Measurements from ENCODE around the gene RALY.

DNA sequence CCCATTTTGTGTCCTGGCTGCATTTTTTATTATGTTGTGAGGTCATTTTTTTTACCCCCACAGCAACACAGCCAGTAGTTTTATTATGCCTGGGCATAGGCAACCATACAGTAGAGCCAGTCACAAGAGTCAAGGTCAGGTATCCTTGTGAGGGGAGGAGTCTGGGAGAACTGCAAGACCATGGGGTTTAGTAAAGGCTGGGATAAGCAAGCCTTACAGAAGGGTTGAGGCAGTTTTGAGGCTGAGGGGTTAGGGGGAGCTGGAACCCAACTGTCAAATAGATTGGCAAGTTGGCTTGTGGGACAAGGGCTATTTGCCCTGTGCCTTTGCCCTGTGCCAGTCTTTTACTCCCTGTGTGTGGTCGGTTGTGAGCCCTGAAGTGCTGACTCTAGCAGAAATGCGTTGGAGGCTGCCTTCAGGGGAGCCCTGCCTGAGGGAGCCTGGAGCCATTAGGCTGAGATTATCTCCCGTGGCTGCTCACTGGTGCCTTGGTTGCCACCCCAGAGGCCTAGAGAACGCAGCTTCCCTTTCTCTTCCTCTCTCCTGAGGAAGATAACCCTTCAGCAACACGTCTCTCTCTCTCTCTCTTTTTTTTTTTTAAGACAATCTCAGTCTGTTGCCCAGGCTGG lies 31.1 kb downstream of the RALY start:
- TF ChIP-seq CTCF (IDR thresholded peaks at IDR 0.05) (no peak), POLR2A (IDR thresholded peaks at IDR 0.05) (no peak), POLR2AphosphoS5 (IDR thresholded peaks at IDR 0.05) (no peak), EP300 (IDR thresholded peaks at IDR 0.05; ENCODE audit: low read depth) (no peak)
